Suprapubic skin (tissue), 4 donors: ENCODE measurements around the gene TGM3. TPM values are rescaled to one million over a fixed set of nuclear protein-coding genes. Genes with fewer than 3 reads are reported as not detected.
"Not testable (repeated sequence)": the region's sequence is repeated elsewhere in the genome, so short reads cannot be mapped to it uniquely, and the experiment has no call there.

Experiments used
- DNase-seq, 2 donors: peaks; one replicate each; pipeline ENCODE4 v3.0.0-alpha.2; 2019; ENCODE audit warnings: low spot score in 2 of 2
- H3K27ac ChIP-seq: fragments of 200-600 bp; sonication (generic); one replicate; pipeline ENCODE4 v1.5.1; 2019
- H3K27me3 ChIP-seq: fragments of 200-600 bp; sonication (generic); one replicate; pipeline ENCODE4 v1.5.1; 2019
- H3K36me3 ChIP-seq: fragments of 200-600 bp; sonication (generic); one replicate; pipeline ENCODE4 v1.5.1; 2019
- H3K4me1 ChIP-seq: fragments of 200-600 bp; sonication (generic); one replicate; pipeline ENCODE4 v1.5.1; 2019
- H3K4me3 ChIP-seq: fragments of 200-600 bp; sonication (generic); one replicate; pipeline ENCODE4 v1.5.1; 2019; ENCODE audit warnings: mild to moderate bottlenecking
- H3K9me3 ChIP-seq: fragments of 200-600 bp; sonication (generic); one replicate; pipeline ENCODE4 v1.5.1; 2019
- EP300 ChIP-seq: sonication (generic); formaldehyde crosslinking; IDR thresholded peaks from one replicate; pipeline ENCODE4 v1.6.1; 2017; ENCODE audit warnings: antibody characterized with exemption
- POLR2A ChIP-seq, 2 donors: fragments of 450-650 bp; IDR thresholded peaks; one replicate each; pipeline ENCODE4 v1.6.1; 2017; ENCODE audit warnings: antibody characterized with exemption in 2 of 2, mild to moderate bottlenecking in 2 of 2, moderate library complexity in 2 of 2
- POLR2AphosphoS5 ChIP-seq, 3 donors: sonication (generic); formaldehyde crosslinking; IDR thresholded peaks; one replicate each; pipeline ENCODE4 v1.6.1; 2017; ENCODE audit warnings: antibody characterized with exemption in 3 of 3
- WGBS: methylation state at CpG from one replicate; pipeline ENCODE4 v1.1.5; 2018; 5-methylcytosine and 5-hydroxymethylcytosine counted together
- total RNA-seq, 4 donors: library from RNA; depleted of rRNA; stranded (reverse); fragments of >200 nt; gene quantifications; one replicate each; pipeline ENCODE4 v1.1.0, GENCODE V29; 2016
- TF ChIP-seq, protein P1 (sequence below), 2 donors: fragments of 200-600 bp in 1 of 2; fragments of 450-650 bp in 1 of 2; sonication (generic) in 1 of 2; IDR thresholded peaks; one replicate each; pipeline ENCODE4 v1.5.1; 2016 to 2019; ENCODE audit warnings: antibody characterized with exemption in 2 of 2, mild to moderate bottlenecking in 1 of 2, moderate library complexity in 1 of 2

The TGM3 gene
- total RNA-seq, 4 donors from 2014 or later: 24.9 to 56.5 (median 44.8) TPM

DNA sequence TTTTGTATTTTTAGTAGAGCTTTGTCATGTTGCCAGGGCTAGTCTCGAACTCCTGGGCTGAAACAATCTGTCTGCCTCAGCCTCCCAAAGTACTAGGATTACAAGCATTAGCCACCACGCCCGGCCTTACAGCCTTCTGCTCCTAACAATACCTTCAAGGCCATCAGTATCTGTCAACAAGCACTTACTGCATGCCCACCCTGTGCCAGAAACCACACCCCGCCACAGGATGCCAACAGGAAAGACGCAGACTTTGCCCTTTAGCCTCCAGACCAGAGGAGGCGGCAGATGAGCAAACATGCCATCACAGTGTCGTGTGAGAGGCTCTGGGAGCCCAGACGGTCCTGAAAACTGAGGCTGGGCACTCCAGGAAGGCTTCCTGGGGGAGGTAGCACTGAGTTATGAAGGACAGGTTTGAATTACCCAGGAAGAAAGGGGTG, 34.7 kb upstream of the TGM3 start:
- H3K4me3 ChIP-seq: no peak overlapping the region
- no peaks in the 10 kb centered on the region for H3K36me3 ChIP-seq
- no peaks in the 10 kb centered on the region for H3K9me3 ChIP-seq
- no peak overlapping the region for H3K27ac ChIP-seq
- WGBS: 40% methylated on average over 8 of the region's 8 CpGs
- TF ChIP-seq EP300 (no peak), POLR2AphosphoS5 (IDR thresholded peaks at IDR 0.05) (no peak), POLR2A (IDR thresholded peaks at IDR 0.05) (no peak)
- TF ChIP-seq, protein P1, sequence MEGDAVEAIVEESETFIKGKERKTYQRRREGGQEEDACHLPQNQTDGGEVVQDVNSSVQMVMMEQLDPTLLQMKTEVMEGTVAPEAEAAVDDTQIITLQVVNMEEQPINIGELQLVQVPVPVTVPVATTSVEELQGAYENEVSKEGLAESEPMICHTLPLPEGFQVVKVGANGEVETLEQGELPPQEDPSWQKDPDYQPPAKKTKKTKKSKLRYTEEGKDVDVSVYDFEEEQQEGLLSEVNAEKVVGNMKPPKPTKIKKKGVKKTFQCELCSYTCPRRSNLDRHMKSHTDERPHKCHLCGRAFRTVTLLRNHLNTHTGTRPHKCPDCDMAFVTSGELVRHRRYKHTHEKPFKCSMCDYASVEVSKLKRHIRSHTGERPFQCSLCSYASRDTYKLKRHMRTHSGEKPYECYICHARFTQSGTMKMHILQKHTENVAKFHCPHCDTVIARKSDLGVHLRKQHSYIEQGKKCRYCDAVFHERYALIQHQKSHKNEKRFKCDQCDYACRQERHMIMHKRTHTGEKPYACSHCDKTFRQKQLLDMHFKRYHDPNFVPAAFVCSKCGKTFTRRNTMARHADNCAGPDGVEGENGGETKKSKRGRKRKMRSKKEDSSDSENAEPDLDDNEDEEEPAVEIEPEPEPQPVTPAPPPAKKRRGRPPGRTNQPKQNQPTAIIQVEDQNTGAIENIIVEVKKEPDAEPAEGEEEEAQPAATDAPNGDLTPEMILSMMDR (IDR thresholded peaks at IDR 0.05): no peak
- DNase-seq: no peak
- peaks cover 3% of the 10 kb centered on the region for H3K27me3 ChIP-seq
- peaks cover 6% of the 10 kb centered on the region for H3K4me1 ChIP-seq

DNA sequence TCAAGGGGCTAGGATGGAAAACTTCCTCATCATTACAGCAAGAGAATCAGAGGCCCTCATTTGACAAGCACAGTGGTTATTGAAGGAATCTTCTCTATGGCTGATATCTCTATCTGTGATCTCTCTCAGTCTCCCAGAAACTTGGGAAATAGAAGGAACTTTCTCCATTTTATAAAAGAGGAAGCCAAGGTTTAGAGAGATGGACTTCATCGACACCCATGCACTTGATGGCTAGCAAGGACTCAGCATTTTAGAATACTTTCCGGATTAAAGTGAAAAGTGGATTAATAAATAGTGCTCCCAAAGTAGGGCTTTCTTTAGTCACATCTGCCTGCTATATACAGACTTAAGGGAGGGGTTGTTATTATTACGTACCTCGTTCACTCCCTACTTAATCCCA, 34.2 kb upstream of the TGM3 start:
- no peaks in the 10 kb centered on the region for H3K36me3 ChIP-seq
- H3K4me1 ChIP-seq: peaks cover 6% of the 10 kb centered on the region
- 92% methylated on average over 4 of the region's 4 CpGs for WGBS
- no peak for DNase-seq
- H3K4me3 ChIP-seq: no peak overlapping the region
- no peaks in the 10 kb centered on the region for H3K9me3 ChIP-seq
- peaks cover 3% of the 10 kb centered on the region for H3K27me3 ChIP-seq
- TF ChIP-seq POLR2AphosphoS5 (IDR thresholded peaks at IDR 0.05): no peak
- TF ChIP-seq, protein P1 (IDR thresholded peaks at IDR 0.05): no peak
- TF ChIP-seq POLR2A (IDR thresholded peaks at IDR 0.05): no peak
- no peak for TF ChIP-seq EP300
- no peak overlapping the region for H3K27ac ChIP-seq

DNA sequence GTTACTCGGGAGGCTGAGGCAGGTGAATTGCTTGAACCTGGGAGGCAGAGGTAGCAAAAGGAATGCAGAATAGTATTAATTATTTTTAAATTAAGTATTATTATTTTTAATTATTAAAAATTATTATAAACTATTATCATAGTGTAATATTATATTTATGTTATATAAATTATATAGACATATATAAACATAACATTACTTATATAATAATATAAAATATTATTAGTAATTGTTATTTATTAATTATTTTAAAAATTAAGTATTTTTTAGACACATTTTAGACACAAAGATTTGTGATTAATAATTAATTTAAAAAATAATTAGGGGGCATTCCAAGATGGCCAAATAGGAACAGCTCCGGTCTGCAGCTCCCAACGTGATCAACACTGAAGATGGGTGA, 31.7 kb upstream of the TGM3 start:
- Histone ChIP-seq H3K27me3 (peaks cover 3% of the 10 kb centered on the region), H3K4me3 (no peak overlapping the region), H3K27ac (no peak overlapping the region), H3K36me3 (no peaks in the 10 kb centered on the region), H3K9me3 (no peaks in the 10 kb centered on the region), H3K4me1 (peaks cover 6% of the 10 kb centered on the region)
- DNase-seq: no peak
- TF ChIP-seq POLR2AphosphoS5 (IDR thresholded peaks at IDR 0.05) (no peak), EP300 (no peak)
- 92% methylated on average over 3 of the region's 3 CpGs for WGBS

DNA sequence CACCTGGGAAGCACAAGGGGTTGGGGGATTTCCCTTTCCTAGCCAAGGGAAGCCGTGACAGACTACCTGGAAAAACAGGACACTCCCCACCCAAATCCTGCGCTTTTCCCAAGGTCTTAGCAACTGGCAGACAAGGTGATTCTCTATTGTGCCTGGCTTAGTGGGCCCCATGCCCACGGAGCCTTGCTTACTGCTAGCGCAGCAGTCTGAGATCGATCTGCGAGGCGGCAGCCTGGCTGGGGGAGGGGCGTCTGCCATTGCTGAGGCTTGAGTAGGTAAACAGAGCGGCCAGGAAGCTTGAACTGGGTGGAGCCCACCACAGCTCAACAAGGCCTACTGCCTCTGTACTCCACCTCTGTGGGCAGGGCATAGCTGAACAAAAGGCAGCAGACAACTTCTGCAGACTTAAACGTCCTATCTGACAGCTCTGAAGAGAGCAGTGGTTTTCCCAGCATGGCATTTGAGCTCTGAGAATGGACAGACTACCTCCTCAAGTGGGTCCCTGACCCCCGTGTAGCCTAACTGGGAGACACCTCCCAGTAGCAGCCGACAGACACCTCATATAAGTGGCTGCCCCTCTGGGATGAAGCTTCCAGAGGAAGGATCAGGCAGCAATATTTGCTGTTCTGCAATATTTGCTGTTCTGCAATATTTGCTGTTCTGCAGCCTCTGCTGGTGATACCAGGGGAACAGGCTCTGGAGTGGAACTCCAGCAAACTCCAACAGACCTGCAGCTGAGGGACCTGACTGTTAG, 31.0 kb upstream of the TGM3 start:
- H3K4me3 ChIP-seq, H3K27me3 ChIP-seq, H3K9me3 ChIP-seq, H3K4me1 ChIP-seq, H3K27ac ChIP-seq, DNase-seq, H3K36me3 ChIP-seq: not testable (repeated sequence)
- WGBS: 43% methylated on average over 12 of the region's 12 CpGs

DNA sequence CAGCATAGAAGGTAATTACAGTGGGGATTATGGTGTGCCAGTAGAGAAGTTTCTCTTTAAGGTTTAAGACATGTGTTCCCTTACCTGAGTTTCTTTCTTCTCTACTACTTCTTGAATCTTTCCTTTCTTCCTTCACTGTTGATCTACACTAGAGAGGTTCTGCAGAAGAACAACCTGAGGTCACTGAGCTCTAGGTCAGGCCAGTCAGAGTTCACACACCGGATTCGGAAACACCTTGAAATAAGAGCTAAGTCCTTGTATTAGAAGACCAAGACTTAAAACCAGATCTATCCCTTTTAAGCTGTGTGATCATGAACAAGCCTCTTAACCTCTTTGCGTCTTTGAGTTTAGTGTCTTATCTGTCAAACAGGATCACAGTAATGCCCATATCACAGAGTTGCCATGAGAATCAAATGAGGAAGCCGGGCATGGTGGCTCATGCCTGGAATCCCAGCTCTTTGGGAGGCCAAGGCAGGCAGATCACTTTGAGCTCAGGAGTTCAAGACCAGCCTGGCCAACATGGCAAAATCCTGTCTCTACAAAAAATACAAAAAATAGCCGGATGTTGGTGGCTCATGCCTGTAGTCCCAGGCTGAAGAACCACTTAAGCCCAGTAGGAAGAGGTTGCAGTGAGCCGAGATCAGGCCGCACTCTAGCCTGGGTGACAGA, 22.0 kb upstream of the TGM3 start:
- TF ChIP-seq EP300 (no peak), POLR2AphosphoS5 (IDR thresholded peaks at IDR 0.05) (no peak), POLR2A (IDR thresholded peaks at IDR 0.05) (no peak)
- TF ChIP-seq, protein P1 (IDR thresholded peaks at IDR 0.05): no peak
- no peak for DNase-seq
- Histone ChIP-seq H3K9me3 (no peaks in the 10 kb centered on the region), H3K27ac (no peak overlapping the region), H3K27me3 (peaks cover 4% of the 10 kb centered on the region), H3K36me3 (no peaks in the 10 kb centered on the region), H3K4me1 (no peaks in the 10 kb centered on the region), H3K4me3 (no peak overlapping the region)
- WGBS: 92% methylated on average over 7 of the region's 7 CpGs

DNA sequence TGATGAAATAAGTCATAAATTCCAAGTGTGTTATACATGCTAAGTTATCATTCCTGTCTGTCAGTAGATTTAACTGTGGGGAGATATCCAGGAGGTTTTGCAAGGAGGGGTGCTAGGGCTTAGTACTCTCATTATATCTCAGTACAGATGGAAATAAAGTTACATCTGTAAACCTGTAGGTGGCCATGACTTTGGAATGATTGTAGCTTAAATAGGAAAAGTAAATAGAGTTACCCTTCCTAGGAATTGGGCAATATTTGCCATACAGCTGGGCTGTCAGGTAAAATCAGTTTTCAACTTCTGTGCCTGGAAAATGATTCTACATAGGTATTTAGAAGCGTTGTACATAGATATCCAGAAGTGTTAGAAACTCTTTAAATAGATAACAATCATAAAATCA, 19.8 kb upstream of the TGM3 start:
- H3K27me3 ChIP-seq: peaks cover 4% of the 10 kb centered on the region
- DNase-seq: no peak
- H3K9me3 ChIP-seq: no peaks in the 10 kb centered on the region
- TF ChIP-seq POLR2AphosphoS5 (IDR thresholded peaks at IDR 0.05) (no peak), POLR2A (IDR thresholded peaks at IDR 0.05) (no peak), EP300 (no peak)
- TF ChIP-seq, protein P1 (IDR thresholded peaks at IDR 0.05): no peak
- 52% methylated on average over 1 of the region's 1 CpG for WGBS
- H3K4me3 ChIP-seq: no peak overlapping the region
- H3K4me1 ChIP-seq: no peaks in the 10 kb centered on the region
- no peaks in the 10 kb centered on the region for H3K36me3 ChIP-seq
- H3K27ac ChIP-seq: no peak overlapping the region
